B cell (primary cell): ENCODE measurements around the gene WDR26. TPM values are rescaled to one million over a fixed set of nuclear protein-coding genes. Genes with fewer than 3 reads are reported as not detected.

Source experiments
- ATAC-seq: fragments of 200-7000 bp; cut with Tn5 transposase; one replicate; pipeline ENCODE4 v1.10.0; 2021; ENCODE audit warnings: low read depth, mild to moderate bottlenecking, moderate number of reproducible peaks, moderate library complexity
- CTCF ChIA-PET: fragments of 350-600 bp; sonication (Branson Sonifier 250); formaldehyde crosslinking; loops from one replicate; lab custom pipeline; 2021; ENCODE audit warnings: antibody characterized with exemption, inconsistent platforms; lab: Charles Lee
- POLR2A ChIA-PET: fragments of 350-600 bp; sonication (Branson Sonifier 250); formaldehyde crosslinking; loops from one replicate; lab custom pipeline; 2021; ENCODE audit warnings: antibody characterized with exemption; lab: Charles Lee
- DNase-seq: peaks from one replicate; pipeline ENCODE4 v3.0.0; 2013
- H2AFZ ChIP-seq: 2 replicates; pipeline ENCODE4 v1.6.1; 2012; ENCODE audit warnings: mild to moderate bottlenecking, low read depth, low read length; ENCODE audit not compliant: insufficient read depth, poor library complexity, severe bottlenecking
- H3K27ac ChIP-seq, 2 donors: 1 replicate in 1 of 2; 2 replicates in 1 of 2; pipeline ENCODE4 v1.5.1; 2012 to 2013; ENCODE audit warnings: low read length in 2 of 2, mild to moderate bottlenecking in 2 of 2, moderate library complexity in 1 of 2
- H3K27me3 ChIP-seq, 4 experiments: fragments of 200-600 bp in 1 of 4; sonication (generic) in 1 of 4; replicated peaks in 1 of 4; 1 replicate in 2 of 4; 2 replicates in 2 of 4; pipeline versions ENCODE4 v1.6.1 to v1.7.0; 2013 to 2016; ENCODE audit warnings: low read length in 3 of 4, mild to moderate bottlenecking in 2 of 4, mixed read lengths in 1 of 4, moderate library complexity in 1 of 4; ENCODE audit not compliant: insufficient read depth in 4 of 4, control insufficient read depth in 3 of 4; ENCODE audit errors: control extremely low read depth in 1 of 4
- H3K36me3 ChIP-seq, 2 experiments: replicated peaks in 1 of 2; 1 replicate in 1 of 2; 2 replicates in 1 of 2; pipeline versions ENCODE4 v1.6.1 to v1.7.1; 2013; ENCODE audit warnings: low read length in 1 of 2; ENCODE audit not compliant: insufficient read depth in 2 of 2, control insufficient read depth in 1 of 2; ENCODE audit errors: control extremely low read depth in 1 of 2, extremely low read depth in 1 of 2
- H3K4me1 ChIP-seq, 2 donors: fragments of 200-600 bp in 1 of 2; sonication (generic) in 1 of 2; 1 replicate in 1 of 2; 2 replicates in 1 of 2; pipeline versions ENCODE4 v1.5.1 to v1.6.1; 2013 to 2017; ENCODE audit warnings: low read length in 2 of 2; ENCODE audit not compliant: control insufficient read depth in 2 of 2, insufficient read depth in 2 of 2
- H3K4me2 ChIP-seq: replicated peaks from 2 replicates; pipeline ENCODE3; 2012; ENCODE audit warnings: mild to moderate bottlenecking, low read depth, low read length; ENCODE audit not compliant: poor library complexity, severe bottlenecking
- H3K4me3 ChIP-seq, 5 experiments: fragments of 200-600 bp in 1 of 5; sonication (generic) in 1 of 5; 1 replicate in 3 of 5; 2 replicates in 2 of 5; pipeline versions ENCODE4 v1.5.1 to v1.7.0; 2011 to 2016; ENCODE audit warnings: low read length in 4 of 5, mild to moderate bottlenecking in 4 of 5, low read depth in 2 of 5, control low read depth in 1 of 5, moderate library complexity in 1 of 5; ENCODE audit not compliant: insufficient read depth in 1 of 5; ENCODE audit errors: control extremely low read depth in 1 of 5, extremely low read depth in 1 of 5
- H3K79me2 ChIP-seq: fragments of 200-600 bp; sonication (generic); one replicate; pipeline ENCODE4 v1.6.0; 2016; ENCODE audit warnings: low read length; ENCODE audit not compliant: control insufficient read depth, insufficient read depth
- H3K9ac ChIP-seq: fragments of 200-600 bp; sonication (generic); 2 replicates; pipeline ENCODE4 v1.6.1; 2017; ENCODE audit warnings: mild to moderate bottlenecking, low read length, moderate library complexity
- H3K9me3 ChIP-seq, 3 donors: one replicate each; pipeline versions ENCODE4 v1.6.1 to v1.7.1; 2013; ENCODE audit warnings: low read length in 2 of 3; ENCODE audit not compliant: control insufficient read depth in 2 of 3, insufficient read depth in 1 of 3; ENCODE audit errors: control extremely low read depth in 1 of 3
- H4K20me1 ChIP-seq: 2 replicates; pipeline ENCODE4 v1.6.0; 2012; ENCODE audit warnings: mild to moderate bottlenecking, low read length; ENCODE audit not compliant: insufficient read depth, control insufficient read depth, poor library complexity, severe bottlenecking
- H3K27ac Mint-ChIP-seq: one replicate; pipeline ENCODE4 v1.8.0; 2021; ENCODE audit warnings: mixed read lengths
- H3K27me3 Mint-ChIP-seq: one replicate; pipeline ENCODE4 v1.8.0; 2021; ENCODE audit warnings: mixed read lengths
- H3K4me1 Mint-ChIP-seq: one replicate; pipeline ENCODE4 v1.8.0; 2021; ENCODE audit warnings: mixed read lengths
- H3K4me3 Mint-ChIP-seq: one replicate; pipeline ENCODE4 v1.8.0; 2021; ENCODE audit warnings: mixed read lengths
- H3K9me3 Mint-ChIP-seq: one replicate; pipeline ENCODE4 v1.8.0; 2022; ENCODE audit warnings: mixed read lengths; ENCODE audit not compliant: insufficient read depth
- EZH2 ChIP-seq: IDR thresholded peaks from 2 replicates; pipeline ENCODE4 v1.6.1; 2012; ENCODE audit warnings: borderline replicate concordance, low read depth, mild to moderate bottlenecking, moderate library complexity, low read length; ENCODE audit not compliant: insufficient read depth, poor library complexity, severe bottlenecking
- WGBS: methylation state at CpG from one replicate; pipeline ENCODE4 v1.1.5; 2013; ENCODE audit warnings: missing lambda C conversion rate; ENCODE audit not compliant: insufficient coverage; 5-methylcytosine and 5-hydroxymethylcytosine counted together
- intact Hi-C: fragments of 100-400 bp; cut with micrococcal nuclease; formaldehyde crosslinking; loops from one replicate; pipeline ENCODE4 v1.10.0; 2022
- polyA plus RNA-seq: library from polyadenylated mRNA; depleted of rRNA; stranded (reverse); fragments of >200 nt; gene quantifications from 2 replicates; pipeline ENCODE4 v1.2.3, GENCODE V29; 2012
- total RNA-seq, 2 donors: library from RNA; stranded (reverse); fragments of 120-200 nt in 1 of 2; gene quantifications; 1 replicate in 1 of 2; 2 replicates in 1 of 2; pipeline versions ENCODE4 v1.2.3 to v1.2.4, GENCODE V29; 2013 to 2022
- TF ChIP-seq, protein P1 (sequence below): fragments of 200-600 bp; IDR thresholded peaks from one replicate; pipeline ENCODE4 v1.8.0; 2022; ENCODE audit warnings: antibody characterized with exemption, mild to moderate bottlenecking

WDR26 gene
- total and polyA plus RNA-seq, 2 donors (not counting 1 experiment from before 2014, with no cell fraction given) = 35.7 to 108 TPM

DNA sequence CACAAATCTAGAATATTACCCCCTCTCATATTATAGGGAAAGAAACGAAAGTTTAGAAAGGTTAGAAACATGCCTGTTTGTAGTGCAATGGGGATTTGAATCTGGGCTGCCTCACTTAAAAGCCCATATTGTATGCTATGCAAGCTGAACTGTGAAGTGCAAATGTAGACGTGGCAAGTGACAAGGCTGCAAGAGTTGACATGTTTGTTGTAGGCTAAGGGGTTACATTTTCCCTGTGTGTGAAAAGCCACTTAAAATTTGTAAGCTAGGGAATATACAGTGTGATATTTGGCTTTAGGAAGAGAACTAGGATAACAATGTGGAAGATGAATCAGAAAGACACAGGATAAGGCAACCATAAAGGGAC lies 29.0 kb downstream of the WDR26 start:
- Mint-ChIP-seq H3K4me3 (no peak overlapping the region), H3K27ac (no peak overlapping the region), H3K27me3 (no peaks in the 10 kb centered on the region), H3K4me1 (no peaks in the 10 kb centered on the region), H3K9me3 (no peaks in the 10 kb centered on the region)
- WGBS = 100% methylated on average over 1 of the region's 2 CpGs
- CTCF ChIA-PET = no interaction called here
- no peak for TF ChIP-seq EZH2
- TF ChIP-seq, protein P1, sequence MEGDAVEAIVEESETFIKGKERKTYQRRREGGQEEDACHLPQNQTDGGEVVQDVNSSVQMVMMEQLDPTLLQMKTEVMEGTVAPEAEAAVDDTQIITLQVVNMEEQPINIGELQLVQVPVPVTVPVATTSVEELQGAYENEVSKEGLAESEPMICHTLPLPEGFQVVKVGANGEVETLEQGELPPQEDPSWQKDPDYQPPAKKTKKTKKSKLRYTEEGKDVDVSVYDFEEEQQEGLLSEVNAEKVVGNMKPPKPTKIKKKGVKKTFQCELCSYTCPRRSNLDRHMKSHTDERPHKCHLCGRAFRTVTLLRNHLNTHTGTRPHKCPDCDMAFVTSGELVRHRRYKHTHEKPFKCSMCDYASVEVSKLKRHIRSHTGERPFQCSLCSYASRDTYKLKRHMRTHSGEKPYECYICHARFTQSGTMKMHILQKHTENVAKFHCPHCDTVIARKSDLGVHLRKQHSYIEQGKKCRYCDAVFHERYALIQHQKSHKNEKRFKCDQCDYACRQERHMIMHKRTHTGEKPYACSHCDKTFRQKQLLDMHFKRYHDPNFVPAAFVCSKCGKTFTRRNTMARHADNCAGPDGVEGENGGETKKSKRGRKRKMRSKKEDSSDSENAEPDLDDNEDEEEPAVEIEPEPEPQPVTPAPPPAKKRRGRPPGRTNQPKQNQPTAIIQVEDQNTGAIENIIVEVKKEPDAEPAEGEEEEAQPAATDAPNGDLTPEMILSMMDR = no peak
- no peaks in the 10 kb centered on the region for H3K79me2 ChIP-seq
- H3K27ac ChIP-seq = no peak overlapping the region
- ATAC-seq (no peak), DNase-seq (no peak)
- no peak overlapping the region for H2AFZ ChIP-seq
- H3K4me3 ChIP-seq = no peak overlapping the region
- H3K36me3 ChIP-seq = peaks cover 7 to 72% of the 10 kb centered on the region in 2 experiments
- intact Hi-C loops = no loop called here
- H3K27me3 ChIP-seq = no peaks in the 10 kb centered on the region
- H3K9me3 ChIP-seq = no peaks in the 10 kb centered on the region
- POLR2A ChIA-PET = no interaction called here
- peaks cover 15% of the 10 kb centered on the region for H4K20me1 ChIP-seq
- H3K9ac ChIP-seq = no peak overlapping the region
- no peaks in the 10 kb centered on the region for H3K4me1 ChIP-seq
- H3K4me2 ChIP-seq = no peak overlapping the region

DNA sequence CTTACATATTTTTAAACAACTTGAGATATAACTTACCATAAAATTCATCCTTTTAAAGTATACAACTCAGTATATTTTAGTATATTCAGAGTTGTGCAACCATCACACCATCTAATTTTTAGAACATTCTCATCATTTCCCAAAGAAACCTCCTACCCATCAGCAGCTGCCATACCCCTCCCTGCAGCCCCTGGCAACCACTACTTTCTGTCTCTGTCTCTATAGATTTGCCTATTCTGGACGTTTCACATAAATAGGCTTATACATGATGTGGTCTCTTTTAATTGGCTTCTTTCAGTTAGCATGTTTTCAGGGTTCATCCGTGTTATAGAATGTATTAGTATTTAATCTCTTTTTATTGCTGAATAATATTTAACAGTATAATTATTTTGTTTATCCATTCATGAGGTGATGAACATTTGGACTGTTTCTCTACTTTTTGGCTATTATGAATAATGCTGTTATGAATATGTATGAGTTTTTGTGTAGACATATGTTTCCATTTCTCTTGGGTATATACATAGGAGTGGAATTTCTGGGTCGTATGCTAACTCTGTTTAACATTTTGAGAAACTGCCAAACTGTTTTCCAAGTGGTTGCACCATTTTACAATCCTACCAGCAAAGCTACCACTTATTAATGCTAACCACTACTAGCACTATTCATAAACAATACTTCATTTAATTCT lies 29.5 kb downstream of the WDR26 start:
- Histone ChIP-seq H3K4me2 (no peak overlapping the region), H3K27ac (no peak overlapping the region), H3K9me3 (no peaks in the 10 kb centered on the region), H3K9ac (no peak overlapping the region), H3K36me3 (peaks cover 7 to 72% of the 10 kb centered on the region in 2 experiments), H3K79me2 (no peaks in the 10 kb centered on the region), H3K4me1 (no peaks in the 10 kb centered on the region), H4K20me1 (peaks cover 15% of the 10 kb centered on the region), H3K4me3 (no peak overlapping the region), H2AFZ (no peak overlapping the region), H3K27me3 (no peaks in the 10 kb centered on the region)
- Mint-ChIP-seq H3K4me3 (no peak overlapping the region), H3K4me1 (no peaks in the 10 kb centered on the region), H3K27me3 (no peaks in the 10 kb centered on the region), H3K9me3 (no peaks in the 10 kb centered on the region), H3K27ac (no peak overlapping the region)
- ChIA-PET CTCF (interaction anchor here (2.6 kb wide), 1 partner anchor 52 kb away, joined by 6 read pairs; no protein-coding TSS in a partner anchor), POLR2A (no interaction called here)
- DNase-seq (no peak), ATAC-seq (no peak)
- no CpG with 5 or more reads among the region's 3 CpGs for WGBS
- intact Hi-C loops = no loop called here
- TF ChIP-seq, protein P1 = no peak
- TF ChIP-seq EZH2 = no peak
